Hindlimb muscle (tissue), 1 donor: ENCODE results near the gene ZKSCAN7. TPM values are rescaled to one million over a fixed set of nuclear protein-coding genes. Genes with fewer than 3 reads are reported as not detected.
"Not testable (repeated sequence)": the region's sequence is repeated elsewhere in the genome, so short reads cannot be mapped to it uniquely, and the experiment has no call there.

ENCODE experiments used
- DNase-seq: peaks from one replicate; pipeline ENCODE4 v3.0.0-alpha.2; 2013
- polyA plus RNA-seq: library from polyadenylated mRNA; unstranded; fragments of 120-200 nt; gene quantifications from one replicate; pipeline ENCODE4 v1.2.1, GENCODE V29; 2013; ENCODE audit not compliant: insufficient read length

The ZKSCAN7 gene
- polyA plus RNA-seq, 1 donor = 7.3 TPM

DNA sequence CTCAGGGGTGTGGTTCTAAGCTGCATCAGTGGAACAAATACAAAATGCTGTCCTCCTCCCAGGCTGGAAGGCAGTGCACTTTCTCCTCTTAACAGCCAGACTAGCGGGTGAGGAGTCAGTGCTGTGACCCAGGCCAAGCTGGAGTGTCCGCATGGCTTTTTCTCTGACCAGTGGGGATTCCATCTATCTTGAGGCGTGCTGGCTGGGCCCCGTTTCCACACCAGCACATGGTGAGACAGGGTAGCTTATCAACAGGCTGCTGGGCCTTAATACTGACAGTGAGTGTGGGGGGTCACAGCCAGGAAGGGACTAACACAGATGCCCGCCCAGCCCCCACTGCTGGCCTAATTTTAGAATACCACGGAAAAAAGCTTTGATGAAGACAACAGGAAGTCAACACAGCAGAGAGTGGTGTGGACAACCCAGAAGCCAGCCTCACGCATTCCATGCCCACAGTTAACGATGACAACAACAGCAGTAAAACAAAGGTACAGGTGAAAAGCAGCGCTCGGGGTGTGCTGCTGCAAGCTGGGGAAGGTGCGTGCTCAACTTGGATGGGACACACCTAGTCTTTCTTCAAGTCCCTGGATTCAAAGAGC is 22.5 kb downstream of the ZKSCAN7 start:
- DNase-seq = not testable (repeated sequence)

- not testable (repeated sequence) for DNase-seq
These were observed 23.3 kb downstream of the ZKSCAN7 start for GRCh38 chr3:44578316-44578715.

DNA sequence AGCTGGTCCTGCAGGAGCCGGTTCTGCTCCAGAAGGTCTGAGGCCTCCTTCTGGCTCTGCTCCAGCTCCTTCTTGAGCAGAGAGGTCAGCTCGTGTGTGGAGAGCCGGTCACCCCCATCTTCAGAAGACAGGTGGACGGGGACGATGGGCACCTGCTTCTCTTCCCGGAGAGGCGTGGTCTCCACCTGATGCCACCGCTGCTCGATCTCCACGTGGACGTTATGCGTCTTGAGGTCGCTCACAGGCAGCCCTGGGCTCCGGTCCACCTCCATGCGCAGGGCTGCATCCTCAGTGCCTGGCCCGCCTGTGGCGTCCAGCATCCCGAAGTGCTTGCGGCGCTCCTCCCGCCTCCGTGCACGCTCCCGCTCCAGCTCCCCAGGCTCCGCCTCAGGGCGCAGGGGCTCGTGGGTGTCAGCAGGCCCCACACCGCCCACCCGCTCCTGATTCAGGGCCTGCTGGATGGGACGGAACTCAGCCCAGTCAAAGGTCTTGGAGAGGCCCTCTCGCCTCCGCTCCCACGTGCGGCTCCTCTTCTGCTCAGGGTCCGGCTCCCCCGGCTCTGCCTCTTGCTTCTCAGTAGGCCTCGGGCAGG is 24.0 kb downstream of the ZKSCAN7 start:
- DNase-seq = not testable (repeated sequence)

DNA sequence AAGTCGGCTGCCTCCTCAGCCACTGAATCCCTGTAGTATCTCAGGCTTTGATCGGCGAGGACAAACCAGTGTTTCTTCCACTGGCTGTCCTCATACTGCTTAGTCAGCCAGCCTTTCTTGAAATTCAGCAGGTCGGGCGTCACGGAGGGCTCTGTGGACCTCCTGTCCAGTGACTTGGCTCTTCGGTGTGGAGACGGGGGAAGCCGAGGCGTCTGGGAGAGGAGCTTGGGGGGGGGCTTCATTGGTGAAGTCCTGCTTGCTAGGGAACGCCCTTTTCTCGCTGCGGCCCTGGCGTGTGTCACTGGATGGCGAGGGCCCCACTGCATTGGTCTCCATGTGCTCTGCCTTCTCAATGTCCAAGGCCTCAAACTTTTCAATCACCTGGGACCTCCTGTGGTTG is 24.8 kb downstream of the ZKSCAN7 start:
- DNase-seq = not testable (repeated sequence)

- not testable (repeated sequence) for DNase-seq
These were observed 26.0 kb downstream of the ZKSCAN7 start for GRCh38 chr3:44580971-44581370.

DNA sequence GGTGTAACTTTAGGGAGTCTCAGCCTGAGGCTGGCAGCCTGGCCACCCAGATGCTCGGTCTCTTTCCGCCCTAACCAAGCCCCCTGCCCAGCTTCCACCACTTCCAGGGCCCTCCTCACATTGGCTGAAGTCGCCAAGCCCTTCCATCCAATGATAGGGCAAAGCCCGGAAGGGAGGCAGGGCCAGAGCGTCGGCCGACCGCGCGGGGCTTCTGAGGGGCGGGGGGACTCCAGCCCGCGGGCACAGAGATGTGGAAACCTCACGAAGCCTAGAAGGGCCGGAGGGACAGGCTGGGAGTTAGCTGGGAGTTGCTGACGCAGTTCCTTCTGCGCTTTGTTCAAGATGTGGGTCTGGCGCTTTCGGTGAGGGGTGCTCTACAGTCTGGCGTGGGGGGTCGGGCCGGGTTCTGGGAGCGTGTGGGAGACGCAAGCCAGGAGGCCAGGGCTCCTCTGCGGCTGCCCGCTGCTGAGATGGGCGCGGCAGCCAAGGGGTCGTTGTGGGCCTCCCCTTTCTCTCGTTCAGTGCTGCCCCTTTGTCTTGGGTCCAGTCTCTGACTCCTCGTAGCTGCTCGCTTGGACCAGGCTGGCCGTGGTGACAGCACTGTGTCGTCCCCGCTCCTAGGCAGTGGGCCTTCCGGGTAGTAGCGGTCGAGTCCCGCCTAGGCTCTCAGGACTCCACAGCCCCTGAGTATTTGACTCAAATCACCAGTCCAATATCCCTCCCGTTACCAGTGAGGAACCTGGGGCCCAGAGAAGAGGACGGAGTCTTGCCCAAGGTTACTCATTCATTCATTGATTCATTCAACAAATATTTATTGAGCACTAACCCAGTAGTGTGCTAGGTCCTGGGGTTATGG is 29.9 kb downstream of the ZKSCAN7 start, which contains the start of gene ZNF660:
ZNF660 (plus strand) TSS at position 319 of the 856 bp plus-strand sequence. CDS start 9,230 bp downstream, outside the sequence.
- DNase-seq = peak; percentile 84

DNA sequence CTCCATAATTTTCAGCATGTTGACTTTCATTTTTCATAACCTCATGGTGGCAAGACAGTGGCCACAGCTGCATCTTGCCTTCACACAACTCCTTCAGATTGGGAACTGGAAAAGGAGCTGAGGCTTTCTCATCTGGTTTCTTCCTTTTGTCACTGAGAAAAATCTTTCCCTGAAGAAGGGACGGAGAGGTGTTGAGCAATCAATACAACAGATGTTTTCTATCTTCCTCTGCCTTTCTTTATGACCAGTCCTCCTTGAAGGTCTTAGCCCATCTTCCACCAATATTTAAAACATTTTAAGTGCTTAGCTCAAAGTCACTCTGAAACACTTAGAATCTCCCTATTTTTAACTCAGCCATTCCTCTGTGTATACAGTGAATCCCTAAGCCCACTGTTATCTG is 41.6 kb downstream of the ZKSCAN7 start:
- no peak for DNase-seq

GRCh38 chr3:44601749-44602148 is 46.8 kb downstream of the ZKSCAN7 start:
- no peak for DNase-seq

- no peak for DNase-seq
These were observed 57.7 kb downstream of the ZKSCAN7 start for GRCh38 chr3:44612678-44613077.

Other genes starting within 250 kb of the ZKSCAN7 start
- gene TCAIM, start 216.4 kb upstream of the ZKSCAN7 start, polyA plus RNA-seq = 25.5 TPM
- gene ZNF445, start 77.5 kb upstream of the ZKSCAN7 start, polyA plus RNA-seq = 19.4 TPM
- gene ZNF660, start 29.8 kb downstream of the ZKSCAN7 start, polyA plus RNA-seq = 5.7 TPM
- 15.0 TPM for gene ZNF197, start 69.8 kb downstream of the ZKSCAN7 start, polyA plus RNA-seq
- gene ZNF35, start 93.5 kb downstream of the ZKSCAN7 start, polyA plus RNA-seq = 6.2 TPM
- gene ZNF502, start 157.5 kb downstream of the ZKSCAN7 start, polyA plus RNA-seq = 5.8 TPM
- 5.2 TPM for gene ZNF501, start 174.4 kb downstream of the ZKSCAN7 start, polyA plus RNA-seq
- 32.0 TPM for gene KIAA1143, start 206.4 kb downstream of the ZKSCAN7 start, polyA plus RNA-seq
- gene KIF15, start 206.6 kb downstream of the ZKSCAN7 start, polyA plus RNA-seq = 9.2 TPM